MM.1S (cell line): ENCODE results near the gene TBPL2.

Experiments
- DNase-seq: peaks from one replicate; pipeline ENCODE4 v3.0.0-alpha.2; 2015
- H2AFZ ChIP-seq: fragments of 300-600 bp; sonication (generic); 2 replicates; pipeline ENCODE4 v1.6.0; 2016; ENCODE audit warnings: antibody characterized with exemption, low read length
- H3F3A ChIP-seq: fragments of 300-600 bp; sonication (generic); 2 replicates; pipeline ENCODE4 v1.6.1; 2016; ENCODE audit warnings: mild to moderate bottlenecking, antibody characterized with exemption, low read length, moderate library complexity, mixed read lengths; ENCODE audit not compliant: insufficient read depth
- H3K27ac ChIP-seq: fragments of 300-600 bp; sonication (generic); 2 replicates; pipeline ENCODE4 v1.5.1; 2016; ENCODE audit warnings: mild to moderate bottlenecking, low read length
- H3K27me3 ChIP-seq: fragments of 300-600 bp; sonication (generic); replicated peaks from 2 replicates; pipeline ENCODE4 v1.6.0; 2016; ENCODE audit warnings: low read length; ENCODE audit not compliant: insufficient read depth
- H3K36me3 ChIP-seq: fragments of 300-600 bp; sonication (generic); replicated peaks from 2 replicates; pipeline ENCODE4 v1.6.1; 2016; ENCODE audit warnings: mild to moderate bottlenecking, low read length, mixed read lengths; ENCODE audit not compliant: insufficient read depth
- H3K4me1 ChIP-seq: fragments of 300-600 bp; sonication (generic); 2 replicates; pipeline ENCODE4 v1.6.1; 2016; ENCODE audit warnings: low read length, mixed read lengths
- H3K4me2 ChIP-seq: fragments of 300-600 bp; sonication (generic); 2 replicates; pipeline ENCODE4 v1.6.0; 2016; ENCODE audit warnings: low read depth, low read length
- H3K4me3 ChIP-seq: fragments of 300-600 bp; sonication (generic); 2 replicates; pipeline ENCODE4 v1.5.1; 2016; ENCODE audit warnings: low read length, mixed read lengths
- H3K79me2 ChIP-seq: fragments of 300-600 bp; sonication (generic); 2 replicates; pipeline ENCODE4 v1.6.1; 2016; ENCODE audit warnings: mixed run types, low read length, mixed read lengths
- H3K9ac ChIP-seq: fragments of 300-600 bp; sonication (generic); 2 replicates; pipeline ENCODE4 v1.6.1; 2016; ENCODE audit warnings: low read length, mixed read lengths
- H3K9me2 ChIP-seq: fragments of 300-600 bp; sonication (generic); replicated peaks from 2 replicates; pipeline ENCODE4 v1.6.1; 2016; ENCODE audit warnings: mild to moderate bottlenecking, low read length, mixed read lengths; ENCODE audit not compliant: insufficient read depth
- H3K9me3 ChIP-seq: fragments of 300-600 bp; sonication (generic); replicated peaks from 2 replicates; pipeline ENCODE4 v1.6.1; 2016; ENCODE audit warnings: mild to moderate bottlenecking, low read length, mixed read lengths; ENCODE audit not compliant: insufficient read depth
- H4K20me1 ChIP-seq: fragments of 300-600 bp; sonication (generic); 2 replicates; pipeline ENCODE4 v1.6.1; 2016; ENCODE audit warnings: mild to moderate bottlenecking, low read length, moderate library complexity, mixed read lengths; ENCODE audit not compliant: insufficient read depth
- EZH2 ChIP-seq: fragments of 300-600 bp; sonication (generic); optimal IDR thresholded peaks from 2 replicates; pipeline ENCODE3; 2017; ENCODE audit warnings: low read depth, mild to moderate bottlenecking, antibody characterized with exemption, low read length, mixed read lengths
- EZH2phosphoT487 ChIP-seq: fragments of 300-600 bp; sonication (generic); IDR thresholded peaks from 2 replicates; pipeline ENCODE4 v1.6.1; 2018; ENCODE audit warnings: antibody characterized with exemption, low read length
- TF ChIP-seq, protein P1 (sequence below): fragments of 300-600 bp; sonication (generic); IDR thresholded peaks from 2 replicates; pipeline ENCODE4 v1.5.1; 2016; ENCODE audit warnings: antibody characterized with exemption, low read length, mixed read lengths

The TBPL2 gene

DNA sequence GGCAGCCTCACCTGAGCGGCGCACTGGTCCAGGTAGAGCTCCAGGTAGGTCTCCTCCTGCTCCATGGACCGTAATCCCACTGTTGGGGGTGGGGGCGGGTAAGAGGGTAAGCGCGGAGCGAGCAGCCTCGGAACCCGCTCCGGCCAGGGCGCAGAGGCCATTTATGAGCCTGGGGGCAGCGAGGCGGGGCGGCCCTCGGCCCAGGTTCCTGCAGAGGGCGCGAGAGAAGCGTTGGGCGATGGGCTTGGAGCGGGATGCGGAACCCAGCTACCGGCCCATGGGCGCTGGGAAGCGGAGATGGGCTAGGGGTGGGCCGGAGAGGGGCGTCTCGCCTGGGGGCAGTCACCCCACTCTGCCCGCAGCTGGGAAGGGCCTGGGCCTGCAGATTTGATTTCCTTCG is at the start of gene TBPL2:
Gene TBPL2, minus strand, starts transcription at position 232 of the 400 bp plus-strand sequence. Its CDS starts 167 bp downstream, at position 65.
- H3K4me2 ChIP-seq: no peak within 1 kb of the TSS
- DNase-seq: no peak
- H3K27ac ChIP-seq: no peak within 1 kb of the TSS
- H3K9me3 ChIP-seq: no peaks in the 10 kb centered on the region
- no peak within 1 kb of the TSS for H3K9ac ChIP-seq
- no peak for TF ChIP-seq EZH2phosphoT487
- TF ChIP-seq, protein P1, sequence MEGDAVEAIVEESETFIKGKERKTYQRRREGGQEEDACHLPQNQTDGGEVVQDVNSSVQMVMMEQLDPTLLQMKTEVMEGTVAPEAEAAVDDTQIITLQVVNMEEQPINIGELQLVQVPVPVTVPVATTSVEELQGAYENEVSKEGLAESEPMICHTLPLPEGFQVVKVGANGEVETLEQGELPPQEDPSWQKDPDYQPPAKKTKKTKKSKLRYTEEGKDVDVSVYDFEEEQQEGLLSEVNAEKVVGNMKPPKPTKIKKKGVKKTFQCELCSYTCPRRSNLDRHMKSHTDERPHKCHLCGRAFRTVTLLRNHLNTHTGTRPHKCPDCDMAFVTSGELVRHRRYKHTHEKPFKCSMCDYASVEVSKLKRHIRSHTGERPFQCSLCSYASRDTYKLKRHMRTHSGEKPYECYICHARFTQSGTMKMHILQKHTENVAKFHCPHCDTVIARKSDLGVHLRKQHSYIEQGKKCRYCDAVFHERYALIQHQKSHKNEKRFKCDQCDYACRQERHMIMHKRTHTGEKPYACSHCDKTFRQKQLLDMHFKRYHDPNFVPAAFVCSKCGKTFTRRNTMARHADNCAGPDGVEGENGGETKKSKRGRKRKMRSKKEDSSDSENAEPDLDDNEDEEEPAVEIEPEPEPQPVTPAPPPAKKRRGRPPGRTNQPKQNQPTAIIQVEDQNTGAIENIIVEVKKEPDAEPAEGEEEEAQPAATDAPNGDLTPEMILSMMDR: no peak
- no peak for TF ChIP-seq EZH2
- H3K79me2 ChIP-seq: no peaks in the 10 kb centered on the region
- no peaks in the 10 kb centered on the region for H3K27me3 ChIP-seq
- H3K4me1 ChIP-seq: no peaks in the 10 kb centered on the region
- H2AFZ ChIP-seq: no peak within 1 kb of the TSS
- no peaks in the 10 kb centered on the region for H3K36me3 ChIP-seq
- H3K4me3 ChIP-seq: no peak within 1 kb of the TSS
- H4K20me1 ChIP-seq: no peaks in the 10 kb centered on the region
- no peaks in the 10 kb centered on the region for H3K9me2 ChIP-seq
- H3F3A ChIP-seq: no peaks in the 10 kb centered on the region

DNA sequence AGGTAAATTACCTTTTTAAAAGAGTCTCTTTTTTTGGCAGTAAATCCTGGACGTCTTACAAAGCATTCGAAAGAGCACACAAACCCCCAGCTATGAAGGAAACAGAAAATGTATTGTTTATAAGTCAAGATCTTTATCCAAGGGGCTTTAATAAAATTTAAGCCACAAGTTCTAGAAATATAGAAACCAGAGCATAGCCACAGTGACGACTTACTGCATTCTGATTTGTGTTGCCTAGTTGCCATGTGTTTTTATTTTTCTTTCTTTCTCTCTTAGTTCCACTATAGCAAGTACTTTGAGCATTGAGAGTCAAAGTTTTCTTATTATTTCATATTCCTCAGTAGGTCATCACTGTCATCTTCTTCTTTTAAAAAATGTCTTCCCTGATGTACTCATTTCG is 47.8 kb upstream of the TBPL2 start:
- no peak overlapping the region for H2AFZ ChIP-seq
- no peak overlapping the region for H3K4me2 ChIP-seq
- no peaks in the 10 kb centered on the region for H3K27me3 ChIP-seq
- H3K36me3 ChIP-seq: no peaks in the 10 kb centered on the region
- H3K9ac ChIP-seq: no peak overlapping the region
- no peaks in the 10 kb centered on the region for H3K79me2 ChIP-seq
- no peak for DNase-seq
- H3F3A ChIP-seq: no peaks in the 10 kb centered on the region
- no peaks in the 10 kb centered on the region for H3K9me3 ChIP-seq
- no peaks in the 10 kb centered on the region for H3K4me1 ChIP-seq
- no peak overlapping the region for H3K27ac ChIP-seq
- no peaks in the 10 kb centered on the region for H4K20me1 ChIP-seq
- H3K9me2 ChIP-seq: no peaks in the 10 kb centered on the region
- no peak overlapping the region for H3K4me3 ChIP-seq
- TF ChIP-seq, protein P1: no peak
- TF ChIP-seq EZH2 (no peak), EZH2phosphoT487 (no peak)

DNA sequence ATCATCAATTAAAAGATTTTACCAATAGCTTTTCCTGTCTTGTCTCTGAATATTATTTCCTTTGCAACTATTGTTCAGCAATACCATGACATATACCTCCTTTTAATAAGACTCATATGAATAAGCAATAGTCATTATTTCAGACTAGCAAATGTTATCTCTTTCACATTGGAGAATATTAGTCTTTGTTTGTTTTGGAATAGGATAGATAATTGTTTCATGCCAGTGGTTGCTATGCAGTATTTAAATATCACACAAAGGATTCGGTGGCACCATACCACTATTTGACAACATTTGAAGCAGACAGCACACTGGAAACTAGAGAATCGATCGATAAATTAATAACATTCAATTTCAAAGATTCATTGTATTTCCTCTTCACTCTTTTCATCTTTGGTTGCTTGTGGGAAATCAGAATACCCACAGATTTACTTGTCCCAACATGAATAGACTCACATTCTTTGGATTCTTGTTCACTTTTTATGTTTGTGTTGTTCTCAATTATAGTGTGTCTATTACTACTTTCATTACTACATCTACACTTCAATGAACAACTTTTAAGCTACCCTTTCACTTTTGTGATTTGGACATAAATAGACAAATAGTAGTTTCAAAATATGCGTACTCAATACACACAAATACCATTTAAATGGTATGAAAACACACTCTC is 42.7 kb upstream of the TBPL2 start:
- H3K9me2 ChIP-seq: no peaks in the 10 kb centered on the region
- TF ChIP-seq, protein P1: no peak
- TF ChIP-seq EZH2phosphoT487 (no peak), EZH2 (no peak)
- H3K79me2 ChIP-seq: no peaks in the 10 kb centered on the region
- H3K27me3 ChIP-seq: no peaks in the 10 kb centered on the region
- no peaks in the 10 kb centered on the region for H3K4me1 ChIP-seq
- no peaks in the 10 kb centered on the region for H3K36me3 ChIP-seq
- no peak overlapping the region for H3K4me2 ChIP-seq
- H3K27ac ChIP-seq: no peak overlapping the region
- H3F3A ChIP-seq: no peaks in the 10 kb centered on the region
- no peaks in the 10 kb centered on the region for H3K9me3 ChIP-seq
- no peak overlapping the region for H3K9ac ChIP-seq
- DNase-seq: no peak
- no peak overlapping the region for H2AFZ ChIP-seq
- H4K20me1 ChIP-seq: no peaks in the 10 kb centered on the region
- no peak overlapping the region for H3K4me3 ChIP-seq
